Measurements from ENCODE around the gene ZDBF2. TPM values are rescaled to one million over a fixed set of nuclear protein-coding genes. Genes with fewer than 3 reads are reported as not detected.
A peak's percentile ranks its signal among the peaks of the same experiment; 100 is the strongest.

Gene ZDBF2
- total RNA-seq, 1 donor from 2014 or later, result 40.9 TPM

GRCh38 chr2:206229642-206230041, 44.8 kb upstream of the ZDBF2 start:
- Histone ChIP-seq H3K36me3 (ENCODE audit: insufficient read depth, low read length) (no peaks in the 10 kb centered on the region), H3K27ac (ENCODE audit: low read depth, low read length) (no peak overlapping the region), H2AFZ (ENCODE audit: low read depth, low read length) (no peak overlapping the region), H4K20me1 (ENCODE audit: insufficient read depth, low read length) (no peaks in the 10 kb centered on the region), H3K4me1 (ENCODE audit: insufficient read depth, low read length) (no peaks in the 10 kb centered on the region), H3K4me2 (ENCODE audit: low read length) (no peak overlapping the region), H3K79me2 (ENCODE audit: insufficient read depth, low read length) (no peaks in the 10 kb centered on the region), H3K4me3 (ENCODE audit: insufficient read depth, low read depth, low read length) (no peak overlapping the region), H3K27me3 (ENCODE audit: insufficient read depth, low read length) (no peaks in the 10 kb centered on the region), H3K9ac (ENCODE audit: low read length) (no peak overlapping the region), H3K9me3 (ENCODE audit: insufficient read depth, low read depth, low read length) (no peaks in the 10 kb centered on the region)
- DNase-seq (ENCODE audit: low read depth), result no peak
- no peak for FAIRE-seq
- H3K36me3 Mint-ChIP-seq (ENCODE audit: low read depth, unreplicated experiment), result no peaks in the 10 kb centered on the region
- no peak overlapping the region for H3K4me3 Mint-ChIP-seq (ENCODE audit: unreplicated experiment)
- peaks cover 3% of the 10 kb centered on the region for H3K27me3 Mint-ChIP-seq (ENCODE audit: low read depth, unreplicated experiment)
- TF ChIP-seq CTCF (IDR thresholded peaks at IDR 0.05; ENCODE audit: insufficient read depth, low read depth, low read length) (no peak), EZH2 (IDR thresholded peaks at IDR 0.05; ENCODE audit: insufficient read depth, low read length) (no peak)
- no peak overlapping the region for H3K27ac Mint-ChIP-seq (ENCODE audit: unreplicated experiment)
- no peaks in the 10 kb centered on the region for H3K9me3 Mint-ChIP-seq (ENCODE audit: unreplicated experiment)
- peaks cover 12% of the 10 kb centered on the region for H3K4me1 Mint-ChIP-seq (ENCODE audit: low read depth, unreplicated experiment)

- H3K79me2 ChIP-seq (ENCODE audit: insufficient read depth, low read length), result no peaks in the 10 kb centered on the region
- H4K20me1 ChIP-seq (ENCODE audit: insufficient read depth, low read length), result no peaks in the 10 kb centered on the region
- DNase-seq (ENCODE audit: low read depth), result no peak
- no peak overlapping the region for H2AFZ ChIP-seq (ENCODE audit: low read depth, low read length)
- H3K4me3 ChIP-seq (ENCODE audit: insufficient read depth, low read depth, low read length), result no peak overlapping the region
- H3K27me3 ChIP-seq (ENCODE audit: insufficient read depth, low read length), result no peaks in the 10 kb centered on the region
- H3K4me3 Mint-ChIP-seq (ENCODE audit: unreplicated experiment), result no peak overlapping the region
- H3K36me3 Mint-ChIP-seq (ENCODE audit: low read depth, unreplicated experiment), result no peaks in the 10 kb centered on the region
- H3K4me1 Mint-ChIP-seq (ENCODE audit: low read depth, unreplicated experiment), result peaks cover 12% of the 10 kb centered on the region
- no peaks in the 10 kb centered on the region for H3K36me3 ChIP-seq (ENCODE audit: insufficient read depth, low read length)
- H3K27ac ChIP-seq (ENCODE audit: low read depth, low read length), result no peak overlapping the region
- H3K9ac ChIP-seq (ENCODE audit: low read length), result no peak overlapping the region
- H3K27me3 Mint-ChIP-seq (ENCODE audit: low read depth, unreplicated experiment), result peaks cover 3% of the 10 kb centered on the region
- peak; percentile 4 for TF ChIP-seq CTCF (IDR thresholded peaks at IDR 0.05; ENCODE audit: insufficient read depth, low read depth, low read length)
- TF ChIP-seq EZH2 (IDR thresholded peaks at IDR 0.05; ENCODE audit: insufficient read depth, low read length), result no peak
- peak overlapping the region; percentile 41 for H3K27ac Mint-ChIP-seq (ENCODE audit: unreplicated experiment)
- FAIRE-seq, result no peak
- H3K9me3 Mint-ChIP-seq (ENCODE audit: unreplicated experiment), result no peaks in the 10 kb centered on the region
- H3K9me3 ChIP-seq (ENCODE audit: insufficient read depth, low read depth, low read length), result no peaks in the 10 kb centered on the region
- no peak overlapping the region for H3K4me2 ChIP-seq (ENCODE audit: low read length)
- no peaks in the 10 kb centered on the region for H3K4me1 ChIP-seq (ENCODE audit: insufficient read depth, low read length)
These were observed 44.3 kb upstream of the ZDBF2 start for GRCh38 chr2:206230060-206230762.

GRCh38 chr2:206231669-206232286, 42.7 kb upstream of the ZDBF2 start:
- H3K4me3 Mint-ChIP-seq (ENCODE audit: unreplicated experiment), result no peak overlapping the region
- no peak overlapping the region for H3K27ac Mint-ChIP-seq (ENCODE audit: unreplicated experiment)
- FAIRE-seq, result no peak

More at GRCh38 chr2:206231669-206232286, 42.7 kb upstream of the ZDBF2 start:
- no peaks in the 10 kb centered on the region for H3K36me3 ChIP-seq (ENCODE audit: insufficient read depth, low read length)
- no peaks in the 10 kb centered on the region for H4K20me1 ChIP-seq (ENCODE audit: insufficient read depth, low read length)
- DNase-seq (ENCODE audit: low read depth), result no peak
- Mint-ChIP-seq H3K27me3 (ENCODE audit: low read depth, unreplicated experiment) (peaks cover 3% of the 10 kb centered on the region), H3K4me1 (ENCODE audit: low read depth, unreplicated experiment) (peaks cover 12% of the 10 kb centered on the region), H3K36me3 (ENCODE audit: low read depth, unreplicated experiment) (no peaks in the 10 kb centered on the region), H3K9me3 (ENCODE audit: unreplicated experiment) (no peaks in the 10 kb centered on the region)
- H3K4me1 ChIP-seq (ENCODE audit: insufficient read depth, low read length), result no peaks in the 10 kb centered on the region
- H3K9ac ChIP-seq (ENCODE audit: low read length), result no peak overlapping the region
- no peak for TF ChIP-seq EZH2 (IDR thresholded peaks at IDR 0.05; ENCODE audit: insufficient read depth, low read length)
- no peak for TF ChIP-seq CTCF (IDR thresholded peaks at IDR 0.05; ENCODE audit: insufficient read depth, low read depth, low read length)
- H2AFZ ChIP-seq (ENCODE audit: low read depth, low read length), result no peak overlapping the region
- H3K9me3 ChIP-seq (ENCODE audit: insufficient read depth, low read depth, low read length), result no peaks in the 10 kb centered on the region
- no peak overlapping the region for H3K4me2 ChIP-seq (ENCODE audit: low read length)
- no peak overlapping the region for H3K27ac ChIP-seq (ENCODE audit: low read depth, low read length)
- no peaks in the 10 kb centered on the region for H3K27me3 ChIP-seq (ENCODE audit: insufficient read depth, low read length)
- no peak overlapping the region for H3K4me3 ChIP-seq (ENCODE audit: insufficient read depth, low read depth, low read length)
- H3K79me2 ChIP-seq (ENCODE audit: insufficient read depth, low read length), result no peaks in the 10 kb centered on the region

Data from astrocyte (in vitro differentiated cells and primary cell).